GM19035 (cell line): ENCODE data around the gene WDR1.

Experiments
- ATAC-seq: cut with Tn5 transposase; IDR thresholded peaks from one replicate; pipeline ENCODE4 v1.9.1; 2021; ENCODE audit not compliant: unreplicated experiment

Gene WDR1, protein sequence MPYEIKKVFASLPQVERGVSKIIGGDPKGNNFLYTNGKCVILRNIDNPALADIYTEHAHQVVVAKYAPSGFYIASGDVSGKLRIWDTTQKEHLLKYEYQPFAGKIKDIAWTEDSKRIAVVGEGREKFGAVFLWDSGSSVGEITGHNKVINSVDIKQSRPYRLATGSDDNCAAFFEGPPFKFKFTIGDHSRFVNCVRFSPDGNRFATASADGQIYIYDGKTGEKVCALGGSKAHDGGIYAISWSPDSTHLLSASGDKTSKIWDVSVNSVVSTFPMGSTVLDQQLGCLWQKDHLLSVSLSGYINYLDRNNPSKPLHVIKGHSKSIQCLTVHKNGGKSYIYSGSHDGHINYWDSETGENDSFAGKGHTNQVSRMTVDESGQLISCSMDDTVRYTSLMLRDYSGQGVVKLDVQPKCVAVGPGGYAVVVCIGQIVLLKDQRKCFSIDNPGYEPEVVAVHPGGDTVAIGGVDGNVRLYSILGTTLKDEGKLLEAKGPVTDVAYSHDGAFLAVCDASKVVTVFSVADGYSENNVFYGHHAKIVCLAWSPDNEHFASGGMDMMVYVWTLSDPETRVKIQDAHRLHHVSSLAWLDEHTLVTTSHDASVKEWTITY

GRCh38 chr4:10116569-10117358, at the start of gene WDR1:
Gene WDR1, minus strand, starts transcription at chr4:10116799. Its CDS starts 133 bp downstream, at chr4:10116666.
- ATAC-seq = peak; percentile 92

- no peak for ATAC-seq
Observed at GRCh38 chr4:10164877-10165283, 48.3 kb upstream of the WDR1 start.

DNA sequence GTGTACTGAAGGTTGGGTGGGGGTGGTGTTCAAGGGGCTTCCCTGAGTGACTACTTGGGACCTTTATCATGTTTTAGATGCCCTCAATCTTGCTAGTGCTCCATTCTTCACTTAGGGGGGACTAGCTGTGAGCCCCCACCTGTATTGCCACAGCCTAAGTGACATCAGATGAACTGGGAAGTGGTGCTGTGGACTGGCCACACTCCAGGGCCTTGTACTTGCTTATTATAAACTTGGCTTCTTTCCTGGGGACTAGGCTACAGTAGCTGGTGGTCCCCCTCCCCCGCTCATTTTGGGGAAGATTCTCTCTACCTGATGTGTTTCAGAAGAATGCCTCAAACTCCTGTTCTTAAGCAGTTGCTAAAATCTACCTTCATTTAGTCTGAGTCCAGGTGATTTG, 46.7 kb upstream of the WDR1 start:
- no peak for ATAC-seq

GRCh38 chr4:10162341-10163000, 45.9 kb upstream of the WDR1 start:
- ATAC-seq = no peak

DNA sequence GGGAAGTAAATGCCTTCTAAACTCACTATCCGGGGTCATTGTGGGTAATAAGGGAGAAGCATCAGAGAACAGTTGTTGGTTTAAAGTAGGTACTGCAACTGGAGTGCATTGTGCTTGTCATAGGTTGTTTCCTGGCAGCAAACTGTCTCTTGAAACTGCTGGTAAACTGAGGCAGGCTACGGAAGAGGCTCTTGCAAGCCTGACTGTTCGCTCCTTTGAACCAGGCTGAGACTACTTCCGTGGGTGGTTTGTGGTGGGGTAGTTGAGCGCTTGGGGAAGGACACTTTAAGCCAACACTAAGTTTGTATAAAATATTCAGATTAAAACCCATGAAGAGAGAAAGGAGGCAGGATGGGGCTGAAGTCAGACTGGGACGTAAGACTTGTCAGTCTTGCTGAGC, 45.2 kb upstream of the WDR1 start:
- no peak for ATAC-seq

GRCh38 chr4:10161146-10161545, 44.5 kb upstream of the WDR1 start:
- no peak for ATAC-seq

DNA sequence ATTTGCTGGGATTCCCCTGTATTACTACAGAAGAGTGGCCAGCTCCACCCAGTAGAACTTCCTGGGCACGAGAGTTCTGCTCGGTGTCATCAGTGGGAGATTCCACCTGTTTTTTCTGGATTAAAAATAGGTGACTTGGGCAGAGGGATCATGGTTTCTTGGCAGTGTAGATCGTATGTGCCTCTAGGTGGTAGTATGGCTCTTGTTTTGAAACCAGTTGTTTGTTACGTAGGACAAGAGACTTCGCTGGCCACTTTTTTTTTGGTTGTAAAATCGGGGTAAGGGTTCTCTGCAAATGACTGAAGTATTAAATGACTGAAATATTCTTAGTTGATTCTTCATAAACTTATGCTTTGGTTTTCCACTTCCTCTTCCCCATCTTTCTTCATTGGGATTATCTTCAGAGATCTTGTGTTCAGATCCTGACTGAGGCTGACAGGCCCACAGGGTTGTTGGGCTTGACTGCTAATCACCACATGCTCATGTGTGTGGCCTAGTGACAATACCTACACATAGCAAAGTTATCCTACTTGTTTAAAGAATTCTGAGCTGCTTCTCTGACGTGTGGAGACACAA, 43.8 kb upstream of the WDR1 start:
- no peak for ATAC-seq

- ATAC-seq = no peak
Observed at GRCh38 chr4:10159671-10160070, 43.1 kb upstream of the WDR1 start.

DNA sequence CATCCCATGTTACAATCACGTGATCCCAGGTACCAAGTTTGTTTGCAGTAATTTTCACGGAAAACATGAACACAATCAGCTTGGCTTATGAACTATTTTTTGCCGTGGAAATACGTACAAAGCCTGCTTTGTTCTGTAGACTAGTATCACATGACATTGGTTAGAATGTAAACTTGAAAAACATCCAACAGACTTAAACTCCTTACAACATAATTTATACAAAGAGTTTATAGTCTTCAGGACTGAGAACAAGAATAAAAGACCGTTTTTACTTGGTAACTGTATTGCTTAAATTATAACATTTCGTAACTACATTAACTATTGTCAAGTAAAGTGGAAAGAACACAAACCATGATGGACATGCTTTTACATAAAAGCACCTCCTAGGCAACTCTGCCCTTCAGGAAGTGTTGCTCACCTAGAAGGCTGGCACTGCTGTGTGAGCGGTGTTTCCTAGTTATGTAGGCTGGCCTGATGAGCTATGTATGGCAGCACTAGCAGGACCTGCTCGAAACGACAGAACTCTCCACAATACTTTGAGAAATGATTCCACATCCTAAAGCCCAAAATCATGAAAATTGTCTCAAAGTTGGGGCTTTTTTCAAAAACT, 41.8 kb upstream of the WDR1 start:
- no peak for ATAC-seq

DNA sequence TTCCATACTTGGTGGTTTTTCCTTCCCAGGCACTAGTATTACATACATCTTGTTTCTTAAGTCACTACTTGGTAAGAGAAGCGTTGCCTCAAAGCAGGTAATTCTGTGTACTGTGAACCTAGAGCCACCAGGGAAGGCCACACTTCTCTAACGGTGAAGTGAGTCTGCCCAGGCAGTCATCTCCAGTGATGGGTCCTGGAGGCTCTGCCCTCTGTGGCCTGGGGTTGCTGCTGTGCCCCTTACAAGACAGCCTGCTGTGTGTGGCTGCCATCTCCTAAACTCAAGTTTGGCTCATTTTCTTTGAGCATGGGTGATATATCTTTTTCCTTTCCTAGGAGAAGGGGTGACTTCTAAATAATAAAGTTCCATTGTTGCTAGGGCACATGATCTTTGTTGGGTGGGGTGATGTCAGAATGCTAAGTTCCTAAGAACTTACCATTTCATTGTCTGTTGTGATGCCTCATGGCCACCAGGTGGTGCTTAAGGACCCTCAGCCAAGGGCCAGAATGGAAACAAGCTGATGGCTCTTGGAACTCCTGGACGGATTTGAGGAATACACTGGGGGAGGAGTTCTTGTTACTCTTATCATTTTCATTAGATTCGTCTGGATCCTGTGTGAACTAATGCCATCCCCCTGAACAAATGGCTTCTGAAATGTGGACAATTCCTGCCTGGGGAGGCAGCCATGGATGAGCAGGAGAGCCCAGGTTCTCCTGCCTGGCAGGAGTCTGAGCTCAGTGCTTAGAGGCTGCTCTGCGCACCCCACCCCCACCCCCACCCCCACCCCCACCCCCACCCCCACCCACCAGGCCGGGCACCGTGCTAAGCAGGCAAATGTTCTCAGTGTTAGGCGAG, 41.1 kb upstream of the WDR1 start:
- peak; percentile 59 for ATAC-seq

GRCh38 chr4:10154241-10154640, 37.6 kb upstream of the WDR1 start:
- ATAC-seq = no peak

GRCh38 chr4:10153161-10153560, 36.6 kb upstream of the WDR1 start:
- ATAC-seq = no peak

DNA sequence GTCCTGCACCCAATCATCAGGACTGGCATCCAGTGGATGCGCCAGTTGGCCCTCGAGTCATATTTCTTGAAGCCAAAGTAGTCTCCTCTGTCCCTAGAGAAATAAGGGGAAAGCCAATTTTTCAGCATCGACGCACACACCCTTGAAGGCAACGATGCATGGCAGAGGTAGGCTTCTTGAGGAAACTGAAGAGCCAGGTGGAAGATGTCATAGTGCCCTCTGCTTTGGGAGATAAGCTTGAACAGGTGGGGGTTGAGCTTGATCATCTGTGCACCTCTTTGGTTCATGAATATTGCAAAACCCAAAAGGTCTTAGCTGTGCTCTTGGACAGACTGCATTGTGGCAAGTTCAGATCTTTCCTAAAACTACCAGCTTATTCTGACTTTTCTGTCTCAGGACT, 34.6 kb upstream of the WDR1 start:
- ATAC-seq = peak; percentile 63

- no peak for ATAC-seq
Observed at GRCh38 chr4:10144966-10145365, 28.4 kb upstream of the WDR1 start.

DNA sequence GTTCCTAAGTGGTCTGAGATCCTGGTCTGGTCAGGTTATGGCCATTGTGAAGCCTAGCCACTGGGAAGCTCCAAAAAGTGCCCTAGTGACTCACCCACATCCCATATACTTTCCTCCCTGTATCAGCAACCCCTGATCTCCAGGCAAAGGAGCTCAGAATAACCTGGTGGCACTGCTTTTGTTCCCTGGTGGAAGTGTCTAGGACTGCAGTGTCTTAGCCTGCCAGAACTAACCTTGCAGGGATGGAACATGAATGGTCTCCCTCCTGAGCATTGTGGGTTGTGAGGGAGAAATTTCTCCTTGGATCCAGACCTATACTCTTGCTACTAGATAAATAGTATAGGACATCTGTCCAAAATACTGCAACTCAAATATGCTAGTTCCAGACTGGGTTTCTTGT, 27.9 kb upstream of the WDR1 start:
- ATAC-seq = no peak

GRCh38 chr4:10143171-10143570, 26.6 kb upstream of the WDR1 start:
- ATAC-seq = no peak

GRCh38 chr4:10140866-10141759, 24.5 kb upstream of the WDR1 start:
- no peak for ATAC-seq

- no peak for ATAC-seq
Observed at GRCh38 chr4:10139518-10139917, 22.9 kb upstream of the WDR1 start.

GRCh38 chr4:10135260-10135659, 18.7 kb upstream of the WDR1 start:
- ATAC-seq = no peak
